HG02571 (cell line): ENCODE measurements around the gene ANKRD55.
"Not testable (repeated sequence)": the region's sequence is repeated elsewhere in the genome, so short reads cannot be mapped to it uniquely, and the experiment has no call there.

ENCODE experiments used
- ATAC-seq: cut with Tn5 transposase; IDR thresholded peaks from one replicate; pipeline ENCODE4 v1.9.1; 2021; ENCODE audit warnings: mild to moderate bottlenecking, moderate library complexity; ENCODE audit not compliant: unreplicated experiment

ANKRD55 gene

DNA sequence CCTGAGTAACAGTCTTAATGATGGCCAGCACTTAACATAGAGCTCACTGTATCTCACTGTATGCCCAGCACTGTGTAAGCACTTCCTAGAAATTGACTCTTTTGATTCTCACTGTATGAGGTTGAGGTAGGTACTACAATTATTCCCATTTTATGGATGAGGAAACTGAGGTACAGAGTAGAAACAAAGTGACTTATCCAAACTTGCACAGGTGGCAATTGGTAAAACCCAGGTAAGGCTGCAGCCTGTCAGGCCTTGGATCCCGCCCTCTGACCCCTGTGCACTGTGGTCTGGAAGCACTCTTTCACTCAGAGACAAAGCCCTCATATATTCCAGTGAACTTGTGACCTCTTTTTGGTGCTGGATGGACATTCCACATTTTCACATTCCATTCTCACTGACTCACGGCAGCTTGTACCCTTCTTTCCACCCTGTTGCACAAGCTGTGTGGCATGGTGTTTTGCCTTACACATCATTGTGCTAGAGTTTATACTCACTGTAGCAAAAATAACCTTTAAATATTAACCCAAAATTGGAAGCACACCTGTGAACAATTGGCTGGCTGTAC, 21.7 kb downstream of the ANKRD55 start:
- ATAC-seq: no peak

DNA sequence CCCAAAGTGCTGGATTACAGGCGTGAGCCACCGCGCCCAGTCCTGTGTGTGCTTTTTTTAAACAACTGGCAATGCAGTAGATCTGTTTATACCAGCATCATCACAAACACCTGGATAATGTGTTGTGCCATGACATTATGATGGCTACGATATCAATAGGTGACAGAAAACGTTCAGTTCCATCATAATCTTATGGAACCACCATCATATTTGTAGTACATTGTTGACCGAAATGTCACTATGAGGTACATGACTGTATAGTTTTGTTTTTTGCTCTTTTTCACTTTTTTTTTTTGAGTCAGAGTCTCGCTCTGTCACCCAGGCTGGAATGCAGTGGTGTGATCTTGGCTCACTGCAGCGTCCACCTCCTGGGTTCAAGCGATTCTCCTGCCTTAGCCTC, 24.4 kb downstream of the ANKRD55 start:
- no peak for ATAC-seq

DNA sequence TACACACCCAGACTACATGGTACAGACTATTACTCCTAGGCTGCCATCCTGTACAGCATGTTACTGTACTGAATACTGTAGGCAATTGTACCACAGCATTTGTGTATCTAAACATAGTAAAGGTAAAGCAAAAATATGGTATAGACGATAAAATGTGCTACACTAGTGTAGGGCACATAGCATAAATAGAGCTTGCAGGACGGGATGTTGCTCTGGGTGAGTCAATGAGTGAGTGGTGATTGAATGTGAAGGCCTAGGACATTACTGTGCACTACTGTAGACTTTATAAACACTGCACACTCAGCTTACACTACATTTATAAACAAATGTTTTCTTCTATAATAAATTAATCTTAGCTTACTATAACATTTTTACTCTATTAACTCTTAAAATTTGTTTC, 25.6 kb downstream of the ANKRD55 start:
- no peak for ATAC-seq

DNA sequence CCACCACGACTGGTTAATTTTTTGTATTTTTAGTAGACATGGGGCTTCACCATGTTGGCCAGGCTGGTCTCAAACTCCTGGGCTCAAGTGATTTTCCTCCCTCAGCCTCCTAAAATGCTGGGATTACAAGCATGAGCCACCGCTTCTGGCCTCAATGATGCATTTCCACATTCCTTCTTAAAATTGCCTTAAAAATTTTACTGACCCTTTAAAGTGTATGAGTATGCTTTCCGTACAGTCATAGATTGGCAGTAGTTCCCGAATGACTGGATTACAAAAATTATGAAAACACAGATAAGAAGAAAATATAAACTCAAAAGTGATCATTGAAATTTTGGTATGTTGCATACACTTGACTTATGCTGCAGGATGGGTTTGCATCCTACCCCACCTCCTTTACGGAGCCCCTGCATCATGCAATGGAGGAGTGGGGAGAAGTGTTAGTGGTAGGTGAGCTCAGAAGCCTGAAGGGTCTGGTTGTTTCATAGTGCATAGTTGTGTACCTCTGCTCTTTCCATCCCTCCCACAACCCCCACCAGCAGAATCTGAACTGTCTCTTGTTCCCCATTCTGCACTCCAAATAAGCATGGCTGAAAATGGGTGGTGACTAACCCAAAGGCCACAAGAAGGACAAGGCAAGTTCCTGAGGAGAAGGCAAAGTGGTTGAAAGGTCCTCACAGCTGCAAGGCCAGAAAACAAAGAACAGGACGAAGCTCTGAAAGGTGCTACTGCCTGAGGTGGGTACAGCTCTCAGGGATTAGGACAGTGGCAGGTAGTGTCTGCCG, 26.8 kb downstream of the ANKRD55 start:
- no peak for ATAC-seq

DNA sequence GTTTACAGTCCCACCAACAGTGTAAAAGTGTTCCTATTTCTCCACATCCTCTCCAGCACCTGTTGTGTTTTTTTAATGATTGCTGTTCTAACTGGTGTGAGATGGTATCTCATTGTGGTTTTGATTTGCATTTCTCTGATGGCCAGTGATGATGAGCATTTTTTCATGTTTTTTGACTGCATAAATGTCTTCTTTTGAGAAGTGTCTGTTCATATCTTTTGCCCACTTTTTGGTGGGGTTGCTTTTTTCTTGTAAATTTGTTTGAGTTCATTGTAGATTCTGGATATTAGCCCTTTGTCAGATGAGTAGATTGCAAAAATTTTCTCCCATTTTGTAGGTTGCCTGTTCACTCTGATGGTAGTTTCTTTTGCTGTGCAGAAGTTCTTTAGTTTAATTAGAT, 29.2 kb downstream of the ANKRD55 start:
- ATAC-seq: not testable (repeated sequence)

DNA sequence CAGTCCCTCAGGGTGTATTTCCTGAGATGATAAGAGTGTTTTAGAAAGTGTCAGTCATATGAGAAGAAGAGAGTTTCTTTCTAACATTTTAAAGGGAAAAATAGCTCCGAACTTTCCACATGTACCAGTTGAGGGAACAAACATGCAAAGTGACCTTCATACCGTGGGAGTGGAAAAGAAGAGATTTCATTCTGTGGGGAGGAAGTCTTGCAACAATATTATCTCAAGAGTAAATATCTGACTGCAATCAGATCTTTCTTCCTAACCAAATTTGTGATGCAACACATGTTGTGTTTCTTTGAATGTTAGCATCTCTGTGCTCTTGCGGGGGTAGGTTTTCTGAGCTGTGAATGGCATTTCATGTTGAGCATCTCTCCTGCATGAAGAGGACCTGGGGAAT, 30.6 kb downstream of the ANKRD55 start:
- no peak for ATAC-seq

DNA sequence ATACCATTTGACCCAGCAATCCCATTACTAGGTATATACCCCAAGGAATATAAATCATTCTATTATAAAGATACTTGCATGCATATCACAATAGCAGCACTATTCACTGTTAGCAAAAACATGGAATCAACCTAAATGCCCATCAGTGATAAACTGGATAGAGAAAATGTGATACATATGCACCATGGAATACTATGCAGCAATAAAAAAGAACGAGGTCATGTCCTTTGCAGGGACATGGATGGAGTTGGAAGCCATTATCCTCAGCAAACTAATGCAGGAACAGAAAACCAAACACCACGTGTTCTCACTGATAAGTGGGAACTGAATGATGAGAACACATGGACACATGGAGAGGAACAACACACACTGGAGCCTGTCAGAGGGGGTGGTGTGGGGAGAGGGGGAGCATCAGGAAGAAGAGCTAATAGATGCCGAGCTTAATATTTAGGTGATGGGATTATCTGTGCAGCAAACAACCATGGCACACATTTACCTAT, 31.3 kb downstream of the ANKRD55 start:
- not testable (repeated sequence) for ATAC-seq

DNA sequence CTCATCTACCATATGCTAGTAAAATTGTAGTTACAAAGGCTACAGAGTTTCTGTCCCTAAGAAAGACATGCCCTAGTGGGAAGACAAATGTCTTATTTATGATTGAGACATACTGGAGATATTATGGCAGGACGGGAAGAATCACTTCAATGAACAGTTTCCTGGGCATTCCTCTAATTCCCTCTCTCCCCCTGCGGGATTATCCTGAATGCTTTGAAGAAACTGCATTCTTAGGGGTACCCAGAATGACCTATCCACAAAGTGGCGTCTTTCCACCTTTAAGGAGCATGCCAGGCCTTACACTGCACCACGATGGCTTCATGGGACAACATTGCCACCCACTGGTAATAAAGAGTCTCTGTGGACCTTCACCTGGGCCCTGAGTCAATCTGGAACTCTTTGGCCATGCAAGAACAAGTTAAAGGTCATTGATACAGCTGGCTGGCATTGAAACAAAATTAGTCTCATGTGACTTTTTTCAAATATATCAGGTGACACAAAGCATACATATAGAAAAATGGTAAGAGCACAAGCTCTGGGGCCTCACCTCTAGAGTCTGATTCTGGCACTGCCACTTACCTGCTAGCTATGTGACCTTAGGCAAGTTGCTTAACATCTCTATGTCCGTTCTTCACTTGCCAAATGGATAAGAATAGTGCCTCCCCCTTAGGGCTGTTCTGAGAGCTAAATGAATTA, 32.0 kb downstream of the ANKRD55 start:
- peak; percentile 87 for ATAC-seq

DNA sequence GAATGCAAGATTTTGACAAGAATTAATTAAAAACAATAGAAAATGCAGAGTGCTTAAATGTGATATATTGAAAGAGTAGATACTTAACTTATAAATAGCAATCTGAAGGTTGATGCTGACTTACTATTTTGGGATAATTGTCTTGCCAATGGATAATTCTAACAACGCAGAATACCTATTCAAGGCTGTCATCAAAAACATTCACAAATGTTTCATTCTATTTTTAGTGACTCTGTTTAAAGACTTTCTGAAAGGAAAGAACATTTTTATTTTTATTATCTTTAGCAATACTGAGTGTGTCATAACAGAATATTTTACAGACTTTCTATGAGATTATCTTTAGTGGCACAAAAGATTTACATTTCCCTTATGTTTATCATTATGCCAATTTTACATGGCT, 38.1 kb downstream of the ANKRD55 start:
- no peak for ATAC-seq

DNA sequence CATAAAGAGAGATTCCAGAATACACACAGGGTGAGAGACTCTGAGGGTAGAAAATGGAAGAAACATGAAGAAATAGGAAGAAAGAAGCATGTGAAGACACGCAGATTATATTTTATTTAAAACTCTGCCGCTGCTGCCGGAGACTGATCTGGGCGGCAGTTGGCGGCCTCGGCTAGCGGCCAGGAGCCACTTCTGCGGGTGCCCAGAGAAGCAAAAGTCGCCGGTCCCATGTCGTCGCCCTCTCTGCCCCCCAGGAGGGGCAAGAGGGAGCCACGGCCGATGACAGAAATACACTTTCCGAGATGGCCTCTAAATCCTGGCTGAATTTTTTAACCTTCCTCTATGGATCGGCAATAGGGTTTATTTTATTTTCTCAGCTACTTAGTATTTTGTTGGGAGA, 40.9 kb downstream of the ANKRD55 start:
- no peak for ATAC-seq

DNA sequence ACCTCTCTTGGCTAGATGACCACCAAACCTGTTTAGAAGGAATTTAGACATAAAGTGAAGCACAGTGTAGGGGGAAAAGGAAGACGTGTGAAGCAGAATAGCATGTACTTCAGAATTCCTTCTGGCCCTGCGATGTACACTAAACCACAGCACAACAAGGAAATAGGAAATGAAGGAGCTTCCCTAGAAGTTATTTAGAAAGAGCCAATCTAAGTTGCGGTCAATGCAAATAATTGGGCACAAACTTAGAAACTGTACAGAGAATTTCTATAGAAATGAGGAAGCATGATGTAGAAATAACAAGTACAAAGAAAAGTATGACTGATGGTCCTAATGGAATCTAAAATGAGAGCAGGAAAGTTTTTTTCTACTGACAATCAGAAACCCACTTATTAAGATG, 41.5 kb downstream of the ANKRD55 start:
- ATAC-seq: no peak

DNA sequence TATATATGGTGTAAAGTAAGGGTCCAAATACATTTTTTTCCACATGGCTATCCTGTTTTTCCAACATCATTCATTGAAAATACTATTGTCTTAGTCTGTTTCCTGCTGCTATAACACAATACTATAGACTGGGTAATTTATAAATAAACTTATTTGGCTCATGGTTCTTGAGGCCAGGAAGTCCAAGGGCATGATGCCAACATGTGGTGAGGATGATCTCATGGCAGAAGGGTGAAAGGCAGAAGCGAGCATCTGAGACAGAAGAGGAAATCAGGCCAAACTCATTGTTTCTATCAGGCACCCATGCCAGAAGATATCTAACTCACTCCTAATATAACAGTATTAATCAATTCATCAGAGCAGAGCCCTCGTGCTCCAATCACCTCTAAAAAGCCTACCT, 42.6 kb downstream of the ANKRD55 start:
- ATAC-seq: no peak

DNA sequence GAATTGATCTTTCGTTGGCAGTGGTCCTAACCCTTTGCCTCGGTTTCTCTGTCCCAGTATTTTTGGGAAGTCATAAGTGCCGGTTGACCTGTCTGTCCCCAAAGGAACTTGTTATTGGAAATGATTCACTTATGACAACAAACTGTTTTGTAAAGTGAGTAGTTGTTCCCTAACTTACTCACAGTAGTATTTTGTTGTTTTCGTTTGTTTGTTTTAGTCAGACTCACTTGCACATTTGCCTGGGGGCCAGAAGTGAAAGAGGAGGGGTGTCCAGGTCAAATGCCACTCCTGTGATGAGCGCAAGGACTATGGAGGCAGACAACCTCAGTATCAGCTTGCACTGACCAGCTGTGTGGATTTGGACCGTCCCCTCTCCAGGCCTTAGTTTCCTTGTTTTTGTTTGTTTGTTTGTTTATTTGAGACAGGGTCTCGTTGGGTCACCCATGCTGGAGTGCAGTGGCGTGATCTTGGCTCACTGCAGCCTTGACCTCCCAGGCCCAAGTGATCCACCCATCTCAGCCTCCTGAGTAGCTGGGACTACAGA, 47.3 kb downstream of the ANKRD55 start:
- ATAC-seq: no peak

DNA sequence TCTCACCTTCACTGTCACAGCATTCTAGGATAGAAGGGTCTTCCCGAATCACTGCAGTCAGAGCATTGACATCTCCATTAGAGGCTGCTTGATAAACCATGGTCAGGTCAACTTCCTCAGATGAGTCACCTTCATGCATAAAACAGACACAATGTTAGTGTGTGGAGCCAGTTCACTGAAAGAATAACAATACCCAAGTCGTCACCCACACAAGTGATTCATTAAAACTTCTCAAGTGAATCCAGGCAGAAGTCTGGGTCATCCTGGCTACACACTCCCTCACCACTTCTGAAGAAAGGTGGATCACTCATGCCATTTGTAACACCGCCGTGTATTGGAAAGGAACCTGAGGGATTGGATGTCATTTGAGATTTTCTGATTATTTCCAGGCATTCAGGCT, 49.6 kb downstream of the ANKRD55 start:
- no peak for ATAC-seq

DNA sequence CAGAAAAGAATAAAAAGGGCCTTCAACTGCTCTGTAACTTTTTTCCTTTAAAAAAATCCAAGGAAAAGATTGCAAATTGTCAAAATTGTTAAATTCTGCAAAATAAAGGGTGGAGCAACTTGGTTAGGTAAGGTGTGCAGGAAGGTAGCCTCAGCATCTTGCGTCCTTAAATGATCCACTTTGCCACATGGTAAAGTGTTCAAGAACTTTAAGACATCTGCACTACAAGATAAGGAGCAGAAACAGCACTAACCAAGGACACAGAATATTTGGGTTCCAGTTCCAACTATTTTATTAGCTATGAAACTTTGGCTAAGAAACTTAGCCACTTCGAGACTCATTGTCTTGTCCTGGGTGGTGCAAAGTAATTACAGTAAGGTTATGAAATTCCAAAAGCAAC, 53.7 kb downstream of the ANKRD55 start:
- no peak for ATAC-seq

DNA sequence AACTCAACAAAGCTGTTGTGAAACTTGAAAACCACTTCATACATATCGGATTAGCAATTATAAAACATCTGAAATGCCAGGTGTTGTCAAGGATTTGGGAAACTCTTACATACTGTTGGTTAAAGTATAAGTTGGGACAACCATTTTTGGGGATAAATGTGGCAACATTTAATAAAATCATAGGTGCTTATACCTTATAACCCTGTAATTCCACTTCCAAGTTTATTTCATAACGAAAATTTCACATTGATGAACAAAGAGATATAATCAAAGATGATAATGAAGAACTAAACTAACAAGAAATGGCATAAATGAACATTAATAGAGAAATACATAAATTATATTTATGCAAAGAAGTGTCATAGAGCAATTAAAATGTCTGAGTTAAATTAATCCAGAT, 54.3 kb downstream of the ANKRD55 start:
- no peak for ATAC-seq

DNA sequence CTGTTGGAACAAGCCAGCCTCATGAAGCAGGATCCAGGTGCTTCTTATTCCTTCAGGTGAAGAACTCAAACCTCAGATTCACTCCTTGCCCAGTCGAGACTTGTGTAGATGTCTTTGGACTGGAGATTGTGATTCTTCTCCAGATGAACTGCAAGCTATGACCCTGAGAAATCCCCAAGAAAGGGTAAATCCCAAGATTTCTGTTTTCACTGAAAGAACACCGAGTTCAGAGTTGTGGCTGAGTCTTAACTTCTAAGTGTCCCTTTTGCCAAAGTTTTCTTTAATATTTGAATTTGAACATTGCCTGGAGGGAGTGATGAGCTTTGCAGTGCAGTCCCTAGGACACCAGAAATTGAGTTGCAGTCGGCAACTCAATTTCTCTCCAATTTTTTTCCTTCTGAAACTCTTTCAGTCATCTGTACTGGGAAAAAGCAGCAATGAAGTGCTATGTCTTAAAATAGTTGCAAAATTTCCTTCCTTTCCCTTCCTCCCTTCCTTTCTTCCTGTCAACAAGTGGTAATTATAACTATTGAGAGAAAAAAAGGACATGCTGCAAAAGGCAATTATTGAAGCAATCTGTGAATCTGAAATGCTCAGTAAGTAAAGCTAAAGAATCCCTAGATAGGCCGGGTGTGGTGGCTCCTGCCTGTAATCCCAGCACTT, 56.1 kb downstream of the ANKRD55 start:
- ATAC-seq: no peak

DNA sequence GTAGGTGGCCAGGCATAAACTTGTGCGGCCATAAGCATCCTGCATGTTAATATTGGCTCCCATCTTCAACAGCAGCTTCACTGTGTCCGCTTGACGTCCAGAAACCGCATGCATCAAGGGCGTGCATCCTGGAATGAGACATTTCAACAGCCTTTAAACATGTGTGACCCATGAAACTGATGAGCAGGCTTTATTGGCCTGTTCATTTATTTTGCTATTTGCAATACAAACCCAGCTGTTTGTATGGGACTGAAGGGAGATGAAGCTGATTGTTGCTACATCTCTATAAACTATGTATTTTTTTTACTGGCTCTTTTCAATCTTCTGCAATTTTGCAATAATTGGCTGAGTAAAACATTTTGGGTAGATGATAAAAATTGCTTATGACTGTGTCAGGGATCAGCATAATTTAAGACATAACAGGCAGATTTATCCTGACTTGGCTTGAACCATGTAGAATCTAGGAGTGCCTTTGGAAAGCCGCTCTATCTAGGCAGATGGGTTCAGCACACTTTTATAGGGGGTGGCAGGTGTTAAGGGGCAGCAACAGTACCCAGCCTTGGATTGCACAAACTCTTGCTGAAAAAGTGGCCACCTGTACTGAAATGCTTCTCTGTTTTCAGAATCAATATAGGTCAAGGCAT, 56.9 kb downstream of the ANKRD55 start:
- ATAC-seq: no peak

DNA sequence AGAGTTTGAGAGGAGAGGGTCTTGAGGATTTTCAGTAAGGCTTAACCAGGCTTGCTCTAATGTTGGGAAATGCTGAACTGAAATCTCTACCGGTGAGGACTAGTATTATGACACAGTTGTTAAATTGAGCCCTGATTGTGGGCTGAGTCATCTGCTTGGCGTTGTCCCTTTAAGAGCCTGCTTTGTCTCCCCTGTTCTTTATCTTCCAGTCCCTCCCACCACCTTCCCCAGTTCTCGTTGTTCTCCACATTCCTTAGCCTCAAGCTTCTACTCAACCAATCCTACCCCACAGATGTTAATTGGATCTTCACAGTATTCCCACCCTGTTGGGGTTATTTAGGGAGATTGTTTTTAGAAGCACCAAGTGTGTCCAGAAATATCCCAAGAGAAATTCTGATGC, 57.6 kb downstream of the ANKRD55 start:
- no peak for ATAC-seq

DNA sequence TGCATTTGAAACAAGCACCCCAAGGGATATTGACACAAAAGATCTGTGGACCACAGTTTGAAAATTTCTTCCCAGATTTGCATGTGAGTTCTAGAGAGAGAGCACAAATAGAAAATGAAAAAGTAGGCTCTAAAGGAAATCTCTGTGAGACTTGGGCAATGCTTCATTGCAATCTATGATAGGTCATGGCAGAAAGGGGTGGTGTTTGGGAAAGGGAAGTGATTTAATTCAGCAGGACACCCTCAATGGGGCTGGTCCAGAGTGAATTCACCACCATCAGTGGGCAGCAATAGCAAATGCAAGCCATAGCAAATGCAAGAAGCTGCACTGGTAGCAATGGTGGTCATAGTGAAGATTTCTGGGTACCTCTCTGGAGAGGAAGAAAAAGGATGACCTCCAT, 58.1 kb downstream of the ANKRD55 start:
- ATAC-seq: no peak

DNA sequence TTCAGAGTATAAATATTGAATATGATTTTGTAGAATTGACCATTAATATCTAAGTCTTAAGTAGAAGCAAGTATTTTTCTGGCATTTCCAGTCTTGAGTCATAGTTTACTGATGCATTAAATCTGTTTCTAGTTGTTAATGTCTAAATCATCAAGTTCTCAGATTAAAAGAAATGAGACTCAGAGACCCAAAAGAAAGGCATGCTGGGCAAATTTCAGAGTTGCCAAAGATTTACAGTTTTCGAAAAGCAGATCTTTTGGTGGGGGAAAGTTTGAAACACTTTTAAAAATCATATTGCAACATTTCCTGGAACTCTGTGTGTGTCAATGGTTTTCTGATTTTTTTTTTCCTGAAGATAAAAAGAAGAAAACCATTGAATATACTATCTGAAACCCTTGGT, 60.9 kb downstream of the ANKRD55 start:
- ATAC-seq: no peak
